IMR-90 (cell line): Measurements from ENCODE around the gene KIF13A. TPM values are rescaled to one million over a fixed set of nuclear protein-coding genes. Genes with fewer than 3 reads are reported as not detected.

Experiments
- ATAC-seq: fragments of 200-7000 bp; cut with Tn5 transposase; 2 replicates; pipeline ENCODE4 v1.9.1; 2020; ENCODE audit warnings: low read depth, mild to moderate bottlenecking, moderate library complexity
- BruUV-seq: library from RNA; stranded (reverse); fragments of 400-500 nt; replicated peaks from 2 replicates; lab custom pipeline; 2021; lab: Mats Ljungman, UMichigan
- CTCF ChIA-PET: fragments of 300-600 bp; formaldehyde crosslinking; extraction: SDS; loops from one replicate; lab custom pipeline; 2021; ENCODE audit warnings: antibody characterized with exemption; lab: Yijun Ruan, JAX
- POLR2A ChIA-PET: fragments of 300-600 bp; sonication (Branson Sonifier 250); formaldehyde crosslinking; loops from one replicate; lab custom pipeline; 2022; ENCODE audit warnings: antibody characterized with exemption; ENCODE audit not compliant: unreplicated experiment; lab: Charles Lee
- DNase-seq: peaks from one replicate; pipeline ENCODE4 v3.0.0; 2013
- H2AFZ ChIP-seq: replicated peaks from 2 replicates; pipeline ENCODE3; 2013; ENCODE audit warnings: low read length, mild to moderate bottlenecking; ENCODE audit not compliant: poor library complexity
- H2AK5ac ChIP-seq: 2 replicates; pipeline ENCODE4 v1.6.1; 2013; ENCODE audit warnings: low read depth, low read length, inconsistent platforms
- H2AK9ac ChIP-seq: replicated peaks from 2 replicates; pipeline ENCODE3; 2013; ENCODE audit warnings: mild to moderate bottlenecking, low read depth, low read length, moderate library complexity; ENCODE audit not compliant: poor library complexity
- H2BK120ac ChIP-seq: 2 replicates; pipeline ENCODE4 v1.6.1; 2013; ENCODE audit warnings: low read depth, low read length, inconsistent platforms
- H2BK15ac ChIP-seq: 3 replicates; pipeline ENCODE4 v1.6.1; 2013; ENCODE audit warnings: low read depth, low read length, inconsistent platforms
- H2BK20ac ChIP-seq: 2 replicates; pipeline ENCODE4 v1.6.1; 2013; ENCODE audit warnings: low read depth, mild to moderate bottlenecking, inconsistent platforms, low read length, moderate library complexity
- H2BK5ac ChIP-seq: 2 replicates; pipeline ENCODE4 v1.6.1; 2013; ENCODE audit warnings: mild to moderate bottlenecking, low read depth, low read length, inconsistent platforms; ENCODE audit not compliant: poor library complexity, severe bottlenecking
- H3K14ac ChIP-seq: replicated peaks from 2 replicates; pipeline ENCODE4 v1.6.1; 2013; ENCODE audit warnings: low read depth, low read length, inconsistent platforms
- H3K18ac ChIP-seq: 2 replicates; pipeline ENCODE4 v1.6.1; 2013; ENCODE audit warnings: low read depth, low read length, control low read depth
- H3K23ac ChIP-seq: 2 replicates; pipeline ENCODE4 v1.6.1; 2013; ENCODE audit warnings: low read depth, low read length, inconsistent platforms
- H3K27ac ChIP-seq: 2 replicates; pipeline ENCODE4 v1.5.1; 2013; ENCODE audit warnings: mild to moderate bottlenecking, control low read depth, low read length; ENCODE audit not compliant: insufficient read depth
- H3K27me3 ChIP-seq: 2 replicates; pipeline ENCODE4 v1.6.1; 2013; ENCODE audit warnings: low read length; ENCODE audit not compliant: control insufficient read depth, insufficient read depth
- H3K36me3 ChIP-seq: 2 replicates; pipeline ENCODE4 v1.6.1; 2013; ENCODE audit warnings: low read length, mixed read lengths; ENCODE audit not compliant: control insufficient read depth, insufficient read depth
- H3K4ac ChIP-seq: 2 replicates; pipeline ENCODE4 v1.6.1; 2013; ENCODE audit warnings: low read depth, low read length, inconsistent platforms
- H3K4me1 ChIP-seq: 2 replicates; pipeline ENCODE4 v1.6.1; 2013; ENCODE audit warnings: low read length, mixed read lengths; ENCODE audit not compliant: control insufficient read depth, insufficient read depth
- H3K4me2 ChIP-seq: 2 replicates; pipeline ENCODE4 v1.6.1; 2013; ENCODE audit warnings: low read depth, mild to moderate bottlenecking, control low read depth, low read length, moderate library complexity
- H3K4me3 ChIP-seq: 2 replicates; pipeline ENCODE4 v1.5.1; 2013; ENCODE audit warnings: low read depth, mild to moderate bottlenecking, control low read depth, low read length, moderate library complexity; ENCODE audit not compliant: insufficient read depth
- H3K56ac ChIP-seq: 2 replicates; pipeline ENCODE4 v1.6.1; 2013; ENCODE audit warnings: low read length, inconsistent platforms; ENCODE audit not compliant: insufficient read depth; ENCODE audit errors: extremely low read depth
- H3K79me1 ChIP-seq, 2 experiments: 2 replicates each; pipeline ENCODE4 v1.6.1; 2013; ENCODE audit warnings: low read length in 2 of 2, inconsistent platforms in 1 of 2, low read depth in 1 of 2
- H3K9ac ChIP-seq: 2 replicates; pipeline ENCODE4 v1.6.1; 2013; ENCODE audit warnings: low read depth, low read length, control low read depth
- H3K9me1 ChIP-seq: 2 replicates; pipeline ENCODE4 v1.6.1; 2013; ENCODE audit warnings: low read length, inconsistent platforms; ENCODE audit not compliant: insufficient read depth
- H3K9me3 ChIP-seq: 2 replicates; pipeline ENCODE4 v1.6.1; 2013; ENCODE audit warnings: low read length; ENCODE audit not compliant: control insufficient read depth, insufficient read depth
- H4K20me1 ChIP-seq: 2 replicates; pipeline ENCODE4 v1.6.1; 2013; ENCODE audit warnings: low read length, inconsistent platforms; ENCODE audit not compliant: insufficient read depth
- H4K5ac ChIP-seq: 2 replicates; pipeline ENCODE4 v1.6.1; 2013; ENCODE audit warnings: mild to moderate bottlenecking, low read depth, low read length, control low read depth
- H4K8ac ChIP-seq, 2 experiments: 2 replicates each; pipeline ENCODE4 v1.6.1; 2013; ENCODE audit warnings: low read depth in 2 of 2, low read length in 2 of 2, control low read depth in 1 of 2, inconsistent platforms in 1 of 2
- H4K91ac ChIP-seq: 2 replicates; pipeline ENCODE4 v1.6.1; 2013; ENCODE audit warnings: low read depth, low read length, inconsistent platforms; ENCODE audit not compliant: insufficient read depth
- CEBPB ChIP-seq: IDR thresholded peaks from 2 replicates; pipeline ENCODE4 v1.6.1; 2012; ENCODE audit warnings: low read depth, low read length, improper control_type of control experiment
- MAFK ChIP-seq: IDR thresholded peaks from 2 replicates; pipeline ENCODE4 v1.6.1; 2012; ENCODE audit warnings: low read depth, low read length, improper control_type of control experiment
- WGBS, 2 experiments: methylation state at CpG; one replicate each; pipeline versions ENCODE4 v1.1.5 to v1.1.7; 2013; ENCODE audit warnings: missing lambda C conversion rate in 2 of 2; ENCODE audit not compliant: insufficient read length in 1 of 2; ENCODE audit errors: extremely low coverage in 2 of 2; 5-methylcytosine and 5-hydroxymethylcytosine counted together
- dilution Hi-C: fragments of 300-500 bp; cut with HindIII; formaldehyde crosslinking; loops from one replicate; pipeline ENCODE4 v1.14.3; 2018; ENCODE audit warnings: low sequenced_read_pairs; ENCODE audit not compliant: unreplicated experiment
- in situ Hi-C: fragments of 300-500 bp; cut with MboI; formaldehyde crosslinking; loops from 3 replicates; pipeline ENCODE4 v1.14.3; 2019; ENCODE audit warnings: low sequenced_read_pairs, inconsistent platforms, mixed read lengths
- intact Hi-C: fragments of 100-400 bp; cut with micrococcal nuclease; formaldehyde crosslinking; loops from 2 replicates; pipeline ENCODE4 v1.10.0; 2022
- polyA plus RNA-seq, 3 experiments: library from polyadenylated mRNA; depleted of rRNA; stranded (reverse); fragments of >200 nt; gene quantifications; 2 replicates each; pipeline ENCODE4 v1.2.3, GENCODE V29; 2012; ENCODE audit warnings: low replicate concordance in 1 of 3
- total RNA-seq: library from RNA; depleted of rRNA; stranded (reverse); fragments of >200 nt; gene quantifications from 2 replicates; pipeline ENCODE4 v1.2.3, GENCODE V29; 2012

KIF13A gene
- total and polyA plus RNA-seq, 2 of the 4 experiments (the other 2 are of a cell fraction) = 23.3 to 51.8 TPM

DNA sequence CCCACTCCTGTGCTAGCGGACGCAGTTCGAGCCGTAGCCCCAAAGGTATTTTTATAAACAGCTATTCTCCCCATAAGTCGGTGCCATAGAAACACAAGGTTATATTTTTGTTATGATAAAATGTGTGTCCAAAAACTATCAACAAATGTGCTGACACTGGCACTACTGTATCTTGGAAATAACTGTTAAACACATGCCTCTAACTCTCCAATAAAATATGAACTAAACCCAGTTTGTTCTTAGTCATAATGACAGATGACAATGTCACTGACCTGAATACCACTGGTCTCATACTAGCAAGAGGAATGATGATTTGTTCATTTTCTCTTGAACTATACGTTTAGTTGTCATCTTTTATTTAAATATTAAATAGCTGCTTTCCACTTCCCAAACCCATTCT lies 229.3 kb downstream of the KIF13A start:
- Histone ChIP-seq H2BK15ac (no peak overlapping the region), H2AK5ac (no peak overlapping the region), H2BK20ac (no peak overlapping the region), H2BK5ac (no peak overlapping the region), H3K27me3 (no peaks in the 10 kb centered on the region), H3K4me2 (no peak overlapping the region), H2AK9ac (no peak overlapping the region), H3K14ac (no peak overlapping the region), H4K91ac (no peak overlapping the region), H3K56ac (no peak overlapping the region), H4K8ac (no peak overlapping the region), H3K4me3 (no peak overlapping the region), H3K18ac (no peak overlapping the region), H2BK120ac (no peak overlapping the region), H3K4me1 (no peaks in the 10 kb centered on the region), H3K79me1 (no peaks in the 10 kb centered on the region), H3K27ac (no peak overlapping the region), H3K4ac (no peak overlapping the region), H4K5ac (no peak overlapping the region), H2AFZ (no peak overlapping the region), H3K36me3 (peaks cover 9% of the 10 kb centered on the region), H3K9ac (no peak overlapping the region), H3K9me1 (peaks cover 5% of the 10 kb centered on the region; the same call in 1 of the 2 replicates), H4K20me1 (no peaks in the 10 kb centered on the region), H3K23ac (no peak overlapping the region), H3K9me3 (no peaks in the 10 kb centered on the region)
- POLR2A ChIA-PET = no interaction called here
- CTCF ChIA-PET = no interaction called here
- dilution Hi-C loops = no loop called here
- no TSS peak for BruUV-seq
- TF ChIP-seq CEBPB = no peak
- TF ChIP-seq MAFK = peak; percentile 70
- in situ Hi-C loops = no loop called here
- WGBS, 2 experiments = no CpG with 5 or more reads among the region's 6 CpGs
- ATAC-seq = no peak
- intact Hi-C loops = no loop called here
- peak; percentile 5 for DNase-seq
